ENCODE results near the gene RACK1.

DNA sequence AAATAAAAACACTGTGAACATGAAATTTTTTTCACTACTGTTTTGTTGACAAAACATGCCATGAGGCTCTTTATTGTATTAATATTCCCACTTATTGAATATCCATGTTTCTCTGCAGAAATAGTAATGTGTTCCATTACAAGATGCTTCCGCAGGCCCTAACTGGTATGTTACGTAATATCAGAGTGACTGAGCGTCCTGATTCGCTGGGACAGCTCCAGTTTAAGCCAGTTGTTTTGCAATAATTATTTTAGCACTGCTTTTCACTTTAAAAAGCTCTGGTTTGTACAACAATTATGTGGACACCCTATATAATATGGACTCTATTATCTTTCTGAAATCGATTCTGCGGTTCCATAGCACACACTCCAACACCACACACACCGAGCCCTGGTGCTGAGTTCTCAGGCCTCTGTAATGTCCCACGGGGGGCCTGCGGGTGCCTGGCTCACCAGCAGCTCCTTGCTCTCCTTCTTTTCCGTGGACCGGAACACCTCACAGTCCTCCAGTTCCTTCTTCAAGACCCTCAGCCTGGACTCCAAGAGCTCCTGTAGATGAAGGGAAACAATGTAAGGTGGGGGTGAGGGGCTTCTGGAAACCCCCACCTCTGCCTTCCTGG is 40.5 kb downstream of the RACK1 start:
- TF ChIP-seq POLR2A (IDR thresholded peaks at IDR 0.05) (no peak), POLR2AphosphoS5 (IDR thresholded peaks at IDR 0.05) (no peak)
- TF ChIP-seq, protein P1, sequence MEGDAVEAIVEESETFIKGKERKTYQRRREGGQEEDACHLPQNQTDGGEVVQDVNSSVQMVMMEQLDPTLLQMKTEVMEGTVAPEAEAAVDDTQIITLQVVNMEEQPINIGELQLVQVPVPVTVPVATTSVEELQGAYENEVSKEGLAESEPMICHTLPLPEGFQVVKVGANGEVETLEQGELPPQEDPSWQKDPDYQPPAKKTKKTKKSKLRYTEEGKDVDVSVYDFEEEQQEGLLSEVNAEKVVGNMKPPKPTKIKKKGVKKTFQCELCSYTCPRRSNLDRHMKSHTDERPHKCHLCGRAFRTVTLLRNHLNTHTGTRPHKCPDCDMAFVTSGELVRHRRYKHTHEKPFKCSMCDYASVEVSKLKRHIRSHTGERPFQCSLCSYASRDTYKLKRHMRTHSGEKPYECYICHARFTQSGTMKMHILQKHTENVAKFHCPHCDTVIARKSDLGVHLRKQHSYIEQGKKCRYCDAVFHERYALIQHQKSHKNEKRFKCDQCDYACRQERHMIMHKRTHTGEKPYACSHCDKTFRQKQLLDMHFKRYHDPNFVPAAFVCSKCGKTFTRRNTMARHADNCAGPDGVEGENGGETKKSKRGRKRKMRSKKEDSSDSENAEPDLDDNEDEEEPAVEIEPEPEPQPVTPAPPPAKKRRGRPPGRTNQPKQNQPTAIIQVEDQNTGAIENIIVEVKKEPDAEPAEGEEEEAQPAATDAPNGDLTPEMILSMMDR (IDR thresholded peaks at IDR 0.05 in 8 of 11, conservative IDR thresholded peaks at IDR 0.05 in 3 of 11) = no peak

Measured in spleen (tissue), 7 donors.